ENCODE measurements around the gene SIPA1L3.

SIPA1L3 gene

GRCh38 chr19:37932985-37933936, 26.3 kb downstream of the SIPA1L3 start (continued):
- TF ChIP-seq TSHZ2 (CRISPR knock-in tag; IDR thresholded peaks at IDR 0.05) = no peak

- peak; percentile 30 for ATAC-seq
- no peak for TF ChIP-seq ZFP3 (CRISPR knock-in tag; IDR thresholded peaks at IDR 0.05)
- TF ChIP-seq CREB5 (CRISPR knock-in tag; IDR thresholded peaks at IDR 0.05; ENCODE audit: low read depth) = no peak
- TF ChIP-seq TOX (CRISPR knock-in tag; IDR thresholded peaks at IDR 0.05; ENCODE audit: borderline replicate concordance) = no peak
- TF ChIP-seq RARB (CRISPR knock-in tag; IDR thresholded peaks at IDR 0.05) = no peak
- TF ChIP-seq PPARA (CRISPR knock-in tag; IDR thresholded peaks at IDR 0.05; ENCODE audit: borderline replicate concordance) = no peak
- no peak for TF ChIP-seq BACH2 (CRISPR knock-in tag; IDR thresholded peaks at IDR 0.05; ENCODE audit: borderline replicate concordance)
- TF ChIP-seq ESRRG (CRISPR knock-in tag; IDR thresholded peaks at IDR 0.05) = no peak
- no peak for TF ChIP-seq ARNTL (CRISPR knock-in tag; IDR thresholded peaks at IDR 0.05; ENCODE audit: borderline replicate concordance, low read depth)
- no peak for TF ChIP-seq POU6F1 (CRISPR knock-in tag; IDR thresholded peaks at IDR 0.05; ENCODE audit: borderline replicate concordance, low read depth)
- no peak for TF ChIP-seq ZFP30 (CRISPR knock-in tag; IDR thresholded peaks at IDR 0.05)
These were observed 26.9 kb downstream of the SIPA1L3 start for GRCh38 chr19:37933937-37934358.

- ATAC-seq = no peak
- TF ChIP-seq CREB5 (CRISPR knock-in tag; IDR thresholded peaks at IDR 0.05; ENCODE audit: low read depth) (no peak), RARB (CRISPR knock-in tag; IDR thresholded peaks at IDR 0.05) (no peak), GLIS3 (CRISPR knock-in tag; IDR thresholded peaks at IDR 0.05) (no peak), ZC3H10 (CRISPR knock-in tag; IDR thresholded peaks at IDR 0.05) (no peak)
These were observed 28.3 kb downstream of the SIPA1L3 start for GRCh38 chr19:37935341-37935740.

- no peak for ATAC-seq
- TF ChIP-seq GLIS3 (CRISPR knock-in tag; IDR thresholded peaks at IDR 0.05) (no peak), POU6F1 (CRISPR knock-in tag; IDR thresholded peaks at IDR 0.05; ENCODE audit: borderline replicate concordance, low read depth) (no peak), OSR1 (CRISPR knock-in tag; IDR thresholded peaks at IDR 0.05) (no peak), ZNF565 (CRISPR knock-in tag; conservative IDR thresholded peaks at IDR 0.05; ENCODE audit: low read depth) (no peak), TCF4 (CRISPR knock-in tag; IDR thresholded peaks at IDR 0.05; ENCODE audit: borderline replicate concordance) (no peak), ESRRG (CRISPR knock-in tag; IDR thresholded peaks at IDR 0.05) (no peak), PATZ1 (CRISPR knock-in tag; IDR thresholded peaks at IDR 0.05; ENCODE audit: borderline replicate concordance) (no peak), ZFP3 (CRISPR knock-in tag; IDR thresholded peaks at IDR 0.05) (no peak), PPARA (CRISPR knock-in tag; IDR thresholded peaks at IDR 0.05; ENCODE audit: borderline replicate concordance) (no peak), RARB (CRISPR knock-in tag; IDR thresholded peaks at IDR 0.05) (no peak), CSRNP3 (CRISPR knock-in tag; IDR thresholded peaks at IDR 0.05) (no peak), SNAI2 (CRISPR knock-in tag; IDR thresholded peaks at IDR 0.05) (no peak), BACH2 (CRISPR knock-in tag; IDR thresholded peaks at IDR 0.05; ENCODE audit: borderline replicate concordance) (no peak), ISL1 (CRISPR knock-in tag; IDR thresholded peaks at IDR 0.05) (no peak)
These were observed 29.2 kb downstream of the SIPA1L3 start for GRCh38 chr19:37936166-37936565.
